HG02610 (cell line): ENCODE results near the gene PGM2L1.
"Not testable (repeated sequence)": the region's sequence is repeated elsewhere in the genome, so short reads cannot be mapped to it uniquely, and the experiment has no call there.

Experiments used
- ATAC-seq: cut with Tn5 transposase; IDR thresholded peaks from one replicate; pipeline ENCODE4 v1.9.1; 2021; ENCODE audit warnings: mild to moderate bottlenecking, moderate library complexity; ENCODE audit not compliant: unreplicated experiment

Gene PGM2L1

DNA sequence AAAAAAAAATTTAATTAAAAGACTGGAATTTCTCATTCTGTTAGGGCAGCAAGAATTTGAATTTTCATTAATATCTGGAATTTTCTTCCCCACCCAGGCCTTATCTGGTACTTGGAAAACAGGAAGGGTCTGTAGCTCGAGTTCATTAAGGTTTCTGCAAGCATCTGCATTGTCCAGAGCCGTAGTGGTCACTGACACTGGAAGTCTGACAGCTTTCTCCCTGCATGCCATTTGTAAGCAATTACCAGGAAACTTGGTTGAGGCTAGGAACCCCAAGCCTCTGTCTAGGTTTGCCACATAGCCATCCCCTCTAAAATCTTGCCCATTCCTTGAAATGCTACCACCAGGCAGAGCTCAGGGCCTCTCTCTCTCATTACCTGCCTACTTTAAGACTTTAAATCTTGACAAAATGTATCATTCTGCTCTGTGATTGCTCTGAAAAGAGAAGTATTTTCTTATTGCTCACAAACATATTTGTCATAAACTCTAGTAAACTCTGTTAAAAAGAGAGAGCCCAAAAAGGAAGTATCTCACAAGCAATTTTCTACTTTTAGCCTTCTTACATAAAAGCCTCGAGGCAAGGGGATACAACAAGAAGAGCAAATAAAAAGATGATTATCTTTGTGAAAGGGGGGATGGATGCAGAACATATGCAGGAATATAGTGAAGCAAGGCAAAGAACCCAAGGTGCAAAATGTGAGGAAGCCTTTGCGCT lies 5.5 kb upstream of the PGM2L1 start:
- ATAC-seq, result no peak

DNA sequence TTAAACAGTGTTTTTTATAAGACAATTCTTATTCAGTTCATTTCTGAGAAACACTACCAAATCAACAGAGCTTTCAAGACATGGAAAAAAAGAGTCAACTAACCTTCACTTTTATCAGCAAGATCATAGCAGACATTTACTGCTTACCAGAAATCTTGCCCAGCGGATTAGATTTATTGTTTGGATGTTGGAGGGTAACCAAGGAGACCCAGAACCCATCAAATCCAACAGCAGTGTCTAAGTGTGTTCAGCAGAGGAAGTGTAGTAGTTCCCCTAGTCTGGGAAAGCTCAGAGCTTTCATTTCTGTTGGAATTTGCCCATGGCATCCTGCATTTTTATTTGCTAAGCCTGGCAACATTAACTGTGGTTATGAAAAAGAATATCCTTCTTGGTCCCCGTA lies 2.4 kb upstream of the PGM2L1 start:
- no peak for ATAC-seq

DNA sequence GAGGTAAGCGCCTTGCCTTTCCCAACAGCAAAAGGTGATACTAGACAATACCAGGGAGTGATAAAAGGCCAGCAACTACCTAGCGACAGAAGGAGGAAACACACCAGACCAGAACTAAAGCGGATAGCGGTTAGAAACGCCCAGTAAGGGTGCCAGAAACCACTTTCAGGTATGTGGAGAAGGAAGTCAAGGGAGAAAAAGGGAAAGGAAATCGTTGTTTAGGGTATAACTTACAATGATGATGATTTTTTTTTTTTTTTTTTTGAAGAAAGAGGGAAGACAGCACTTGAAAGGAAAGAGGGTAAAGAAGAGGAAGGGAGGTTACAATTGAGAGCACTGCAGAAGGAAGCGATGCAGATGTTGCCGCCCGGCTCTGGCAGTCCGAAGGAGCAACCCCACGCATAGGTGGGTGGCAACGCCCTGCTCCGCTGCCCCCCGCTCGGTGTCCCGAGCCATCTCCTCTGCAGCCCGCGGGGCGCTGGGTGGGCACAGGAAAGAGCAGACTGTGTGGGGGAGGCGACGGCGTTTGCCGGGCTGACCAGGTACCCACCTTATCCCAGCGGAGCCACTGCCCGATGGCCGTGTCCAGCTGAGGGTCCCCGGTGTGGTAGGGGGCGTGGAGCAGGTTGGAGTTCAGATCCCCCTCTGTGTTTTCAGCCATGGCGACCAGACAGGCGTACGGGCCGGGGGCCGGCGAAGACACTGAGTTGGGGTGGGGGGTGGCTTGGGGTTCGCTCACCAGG lies 561 bp downstream of the PGM2L1 start:
- no peak for ATAC-seq

DNA sequence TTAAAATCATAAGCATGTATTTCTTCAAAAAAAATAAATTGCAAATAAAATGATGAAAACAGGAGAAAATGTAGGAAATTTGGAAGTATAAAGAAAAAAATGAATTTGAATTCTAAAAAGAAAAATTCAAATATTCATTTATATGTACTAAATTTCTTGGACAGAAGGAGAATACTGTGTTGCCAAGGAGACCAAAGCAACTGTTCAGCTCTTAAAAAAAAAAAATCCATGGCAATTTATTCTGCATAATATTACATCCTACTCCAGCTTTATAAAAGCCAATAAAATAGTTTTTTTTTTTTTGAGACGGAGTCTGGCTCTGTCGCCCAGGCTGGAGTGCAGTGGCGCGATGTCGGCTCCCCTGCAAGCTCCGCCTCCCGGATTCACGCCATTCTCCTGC lies 6.0 kb downstream of the PGM2L1 start:
- no peak for ATAC-seq

DNA sequence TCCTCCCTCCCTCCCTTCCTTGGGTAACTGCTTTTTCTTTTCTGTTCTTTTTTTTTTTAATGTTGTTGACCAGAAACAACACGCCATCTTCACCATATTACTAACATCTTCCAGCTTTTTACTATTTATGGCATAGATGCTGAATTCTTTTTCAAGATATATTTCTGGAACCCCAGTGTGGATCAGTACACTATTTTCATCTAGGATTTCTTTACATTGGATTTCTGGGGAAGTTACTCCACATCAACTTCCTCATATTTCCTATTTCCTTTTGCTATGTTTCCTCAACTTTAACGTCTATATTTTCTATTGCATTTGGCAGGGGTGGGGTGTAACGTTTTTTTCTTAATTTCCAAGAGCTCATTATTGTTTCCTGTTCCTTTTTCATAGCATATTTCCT lies 7.0 kb downstream of the PGM2L1 start:
- ATAC-seq, result no peak

DNA sequence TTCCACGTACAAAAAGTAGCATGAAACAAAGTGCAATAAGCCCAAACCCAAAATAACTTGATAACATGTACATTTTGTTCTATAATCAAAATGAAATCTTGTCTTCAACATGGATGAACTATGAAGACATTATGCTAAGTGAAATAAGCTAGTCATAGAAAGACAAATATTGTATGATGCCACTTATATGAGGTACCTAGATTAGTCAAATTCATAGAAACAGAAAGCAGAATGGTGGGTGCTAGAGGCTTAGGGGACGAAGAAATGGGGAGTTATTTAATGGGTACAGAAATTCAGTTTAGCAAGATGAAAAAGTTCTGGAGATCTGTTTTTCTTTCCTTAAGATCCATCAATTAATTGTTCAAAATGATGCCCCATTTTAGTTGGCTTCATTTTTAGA lies 7.5 kb downstream of the PGM2L1 start:
- no peak for ATAC-seq

DNA sequence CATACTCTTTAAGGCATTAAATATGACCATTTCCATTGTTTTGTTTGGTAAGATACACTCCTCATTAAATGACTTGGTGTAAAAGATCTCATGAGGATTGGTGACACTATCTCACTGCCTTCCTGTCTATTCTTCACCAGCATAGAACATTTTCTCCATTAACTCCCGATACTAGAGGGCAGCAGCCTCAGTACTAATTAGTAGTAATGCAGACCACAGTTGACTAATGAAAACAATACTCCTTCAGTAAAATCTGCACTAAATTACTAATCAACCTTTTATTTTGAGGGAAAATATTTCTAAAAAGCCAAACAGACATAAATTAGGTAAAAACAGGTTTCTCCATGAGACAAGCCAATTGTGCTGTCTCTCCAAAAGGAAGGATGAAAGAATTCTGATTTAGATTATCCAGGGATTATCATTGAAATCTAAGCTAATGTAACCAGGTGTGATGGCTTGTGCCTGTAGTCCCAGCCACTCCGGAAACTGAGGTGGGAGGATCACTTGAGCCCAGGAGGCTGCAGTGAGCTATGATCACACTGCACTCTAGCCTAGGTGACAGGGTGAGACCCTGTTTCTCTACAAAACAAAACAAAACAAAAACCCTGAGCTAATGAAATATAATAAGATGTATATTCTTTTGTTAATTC lies 9.4 kb downstream of the PGM2L1 start:
- ATAC-seq, result no peak

DNA sequence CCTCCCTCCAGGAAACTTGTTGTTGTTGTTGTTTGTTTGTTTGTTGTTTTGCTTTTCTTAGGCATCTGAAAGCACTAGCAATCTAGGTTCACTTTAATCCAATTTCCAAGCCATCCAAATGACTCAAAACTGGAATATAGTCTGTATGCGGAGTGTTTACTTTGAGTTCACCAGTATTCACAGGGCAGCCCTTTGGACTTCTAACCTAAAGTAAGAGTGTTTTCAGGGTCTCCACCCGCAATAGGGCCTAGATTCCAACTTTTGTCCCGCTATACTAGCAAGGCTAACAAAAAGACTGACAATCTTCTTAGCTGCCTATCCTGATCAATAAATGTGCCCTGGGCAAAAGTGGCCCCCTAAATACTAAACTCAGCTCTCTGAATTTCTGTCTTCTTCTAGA lies 13.6 kb downstream of the PGM2L1 start:
- no peak for ATAC-seq

DNA sequence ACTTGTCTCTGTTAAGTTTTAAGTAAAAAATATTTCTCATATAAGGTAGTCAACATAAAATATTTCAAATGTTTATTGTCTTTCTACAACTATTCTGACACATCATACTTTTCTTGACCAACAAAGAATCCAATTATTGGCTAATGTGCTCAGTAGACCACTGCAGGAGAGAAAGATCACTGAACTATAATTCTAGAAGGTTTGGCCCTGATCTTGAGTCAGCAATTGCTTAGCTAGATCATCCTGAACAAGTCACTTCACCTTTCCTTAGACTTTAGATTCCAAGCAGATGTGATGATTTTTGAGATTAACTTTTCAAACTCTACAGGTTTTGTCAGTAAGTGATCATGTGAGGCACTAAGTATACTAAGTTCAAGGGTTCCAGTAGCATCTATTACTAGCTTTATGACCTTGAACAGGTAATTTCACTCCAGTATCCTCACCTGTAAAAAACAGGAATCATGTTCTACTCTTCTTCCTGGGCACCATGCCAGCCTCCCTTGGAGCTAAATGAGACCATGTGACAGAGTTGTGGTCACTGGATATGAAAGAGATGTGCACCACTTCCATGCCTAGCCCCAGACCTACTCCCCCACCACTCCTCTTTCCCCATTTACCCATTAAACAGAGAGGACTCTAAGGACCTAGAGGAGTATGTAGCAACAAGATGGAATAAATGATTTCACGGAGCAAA lies 17.3 kb downstream of the PGM2L1 start:
- ATAC-seq, result no peak

DNA sequence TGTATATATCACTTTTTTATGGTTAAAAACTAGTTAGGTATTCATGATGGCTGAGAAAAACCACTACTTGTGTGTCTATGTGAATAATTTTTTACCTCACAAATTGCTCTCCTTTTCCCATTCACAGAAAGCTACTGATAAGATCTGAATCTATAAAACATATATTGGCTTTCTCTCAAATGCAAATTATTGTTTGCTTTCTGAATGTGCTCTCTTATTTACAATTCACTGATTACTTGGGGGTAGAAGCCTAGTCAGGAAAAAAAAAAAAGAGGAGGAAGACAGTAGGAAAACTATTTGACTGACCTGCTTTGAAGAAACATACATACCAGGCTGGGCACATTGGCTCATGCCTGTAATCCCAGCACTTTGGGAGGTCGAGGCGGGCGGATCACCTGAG lies 20.5 kb downstream of the PGM2L1 start:
- no peak for ATAC-seq

DNA sequence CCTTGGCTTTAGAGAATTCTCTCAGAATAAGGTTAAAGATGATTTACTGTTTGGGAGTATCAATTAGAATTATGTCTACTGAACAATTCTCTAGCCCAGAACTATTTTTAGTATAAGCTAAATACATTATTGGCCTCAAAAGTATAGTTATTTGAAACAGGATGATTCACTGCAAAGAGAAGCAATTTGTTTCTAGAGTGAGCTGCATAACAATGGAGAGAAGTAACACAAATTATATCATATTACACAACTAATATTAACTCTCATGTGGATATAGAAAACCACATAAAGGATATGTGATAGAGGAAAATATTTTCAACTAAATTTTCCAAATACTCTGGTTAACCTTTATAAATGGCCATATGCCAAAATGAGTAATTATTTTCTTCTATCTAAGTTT lies 24.9 kb downstream of the PGM2L1 start:
- ATAC-seq, result no peak

DNA sequence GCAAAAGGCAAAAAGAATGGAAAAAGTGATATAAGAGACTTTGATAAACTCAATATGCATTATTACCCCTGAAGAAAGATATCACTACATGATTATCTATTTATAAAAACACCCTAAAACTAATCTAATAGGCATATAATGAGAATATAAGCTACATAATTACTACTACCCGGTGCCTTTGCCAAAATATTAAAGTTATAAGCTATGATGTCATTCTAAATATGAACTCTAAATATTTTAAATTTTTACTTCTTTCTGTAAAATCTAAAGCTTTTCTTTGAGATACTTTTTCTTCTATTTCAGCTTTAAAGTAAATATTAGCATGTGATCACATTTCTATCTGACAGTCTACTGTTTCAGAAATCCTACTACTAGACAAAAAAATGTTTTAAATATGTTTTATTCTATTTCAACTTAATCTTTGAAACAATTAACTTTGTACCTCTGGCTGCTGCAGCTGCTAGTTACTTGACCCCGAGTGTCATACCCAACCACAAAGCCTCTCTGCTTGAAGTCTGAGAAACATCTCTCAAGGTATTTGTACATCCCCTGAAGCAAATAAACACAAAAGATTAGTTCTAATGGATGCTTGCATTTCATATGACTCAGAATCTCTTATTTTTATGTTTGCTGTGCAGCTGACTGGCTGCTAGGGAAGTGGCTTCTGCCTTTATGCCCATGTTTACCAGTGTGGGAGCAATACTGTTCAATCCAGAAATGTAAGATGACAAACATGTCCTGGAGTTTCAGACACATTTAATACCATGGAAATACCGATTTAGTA lies 26.8 kb downstream of the PGM2L1 start:
- ATAC-seq, result no peak

DNA sequence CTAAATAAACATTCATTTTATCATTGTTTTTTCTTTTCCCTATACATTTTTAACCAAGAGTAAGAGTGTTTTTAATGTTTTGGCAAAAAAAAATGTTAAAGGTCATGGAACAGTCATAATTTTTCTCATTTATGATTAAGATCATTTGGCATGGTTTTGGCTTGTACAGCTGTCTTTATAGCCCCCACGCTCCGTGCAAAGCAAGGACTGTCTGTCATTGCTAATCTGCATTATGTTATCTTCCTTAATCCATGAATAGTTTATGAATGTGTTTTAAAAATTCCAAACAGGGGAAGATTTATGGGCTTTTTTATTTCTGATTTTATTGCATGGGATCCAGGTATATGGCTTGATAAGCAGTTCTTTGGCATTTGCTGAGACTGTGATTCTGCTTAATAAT lies 28.1 kb downstream of the PGM2L1 start:
- ATAC-seq, result no peak

DNA sequence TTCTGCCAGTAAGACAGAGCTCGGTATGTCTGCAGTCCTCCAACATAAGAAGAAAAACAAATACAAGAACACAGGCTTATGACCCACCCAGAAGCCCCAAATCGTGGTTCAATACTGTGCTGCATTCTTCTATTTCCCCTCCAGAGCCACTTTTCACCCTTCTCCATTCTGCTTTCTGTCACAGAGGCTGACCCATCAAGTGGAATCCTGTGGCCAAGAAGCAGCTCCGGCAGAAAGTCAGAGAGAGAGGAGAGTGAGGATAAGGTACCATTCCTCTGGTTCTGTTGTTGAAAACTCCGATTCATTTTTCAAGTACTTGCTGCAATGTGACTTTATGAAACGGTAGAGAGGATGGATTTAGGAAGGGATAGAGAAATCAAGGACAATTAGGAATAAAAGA lies 30.4 kb downstream of the PGM2L1 start:
- no peak for ATAC-seq

DNA sequence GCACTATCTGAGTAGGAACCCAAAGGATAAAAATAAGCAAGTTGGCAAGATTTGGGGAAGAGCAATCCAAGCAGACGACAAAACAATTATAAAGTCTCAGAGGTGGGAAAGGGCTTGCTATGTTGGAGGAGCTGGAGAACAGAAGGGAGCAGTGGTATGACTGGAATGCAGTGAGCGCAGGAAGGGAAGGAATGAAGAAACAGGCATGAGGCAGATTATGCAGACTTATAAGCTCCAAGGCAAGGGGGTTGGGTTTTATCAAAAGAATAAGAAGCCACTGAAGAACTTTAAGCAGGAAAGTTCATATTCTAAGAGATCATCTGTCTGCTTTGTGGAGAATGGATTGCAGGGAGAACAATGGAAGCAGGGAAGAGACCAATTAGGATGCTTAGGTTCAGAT lies 31.7 kb downstream of the PGM2L1 start:
- ATAC-seq, result no peak

DNA sequence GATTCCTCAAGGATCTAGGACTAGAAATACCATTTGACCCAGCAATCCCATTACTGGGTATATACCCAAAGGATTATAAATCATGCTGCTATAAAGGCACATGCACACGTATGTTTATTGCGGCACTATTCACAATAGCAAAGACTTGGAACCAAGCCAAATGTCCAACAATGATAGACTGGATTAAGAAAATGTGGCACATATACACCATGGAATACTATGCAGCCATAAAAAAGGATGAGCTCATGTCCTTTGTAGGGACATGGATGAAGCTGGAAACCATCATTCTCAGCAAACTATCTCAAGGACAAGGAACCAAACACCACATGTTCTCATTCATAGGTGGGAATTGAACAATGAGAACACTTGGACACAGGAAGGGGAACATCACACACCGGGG lies 32.4 kb downstream of the PGM2L1 start:
- not testable (repeated sequence) for ATAC-seq

DNA sequence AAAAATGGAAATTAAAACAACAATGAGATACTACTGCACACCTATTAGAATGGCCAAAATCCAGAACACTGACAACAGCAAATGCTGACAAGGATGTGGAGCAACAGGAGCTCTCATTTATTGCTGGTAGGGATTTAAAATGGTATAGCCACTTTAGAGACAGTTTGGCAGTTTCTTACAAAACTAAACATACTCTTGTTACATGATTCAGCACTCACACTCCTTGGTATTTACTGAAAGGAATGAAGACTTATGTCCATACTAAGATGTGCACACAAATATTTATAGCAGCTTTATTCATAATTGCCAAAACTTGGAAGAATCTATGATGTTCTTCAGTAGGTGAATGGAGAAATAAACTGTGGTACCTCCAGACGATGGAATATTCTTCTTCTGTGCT lies 40.8 kb downstream of the PGM2L1 start:
- ATAC-seq, result no peak

DNA sequence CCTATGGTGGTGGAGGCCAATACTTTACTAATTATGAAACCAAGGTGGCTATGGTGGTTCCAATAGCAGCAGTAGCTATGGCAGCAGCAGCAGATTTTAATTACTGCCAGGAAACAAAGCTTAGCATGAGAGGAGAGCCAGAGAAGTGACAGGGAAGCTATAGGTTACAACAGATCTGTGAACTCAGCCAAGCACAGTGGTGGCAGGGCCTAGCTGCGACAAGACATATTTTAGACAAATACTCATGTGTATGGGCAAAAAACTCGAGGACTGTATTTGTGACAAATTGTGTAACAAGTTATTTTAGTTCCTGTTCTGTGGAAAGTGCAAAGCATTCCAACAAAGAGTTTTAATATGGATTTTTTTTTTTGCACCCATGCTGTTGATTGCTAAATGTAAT lies 42.6 kb downstream of the PGM2L1 start:
- ATAC-seq, result no peak

DNA sequence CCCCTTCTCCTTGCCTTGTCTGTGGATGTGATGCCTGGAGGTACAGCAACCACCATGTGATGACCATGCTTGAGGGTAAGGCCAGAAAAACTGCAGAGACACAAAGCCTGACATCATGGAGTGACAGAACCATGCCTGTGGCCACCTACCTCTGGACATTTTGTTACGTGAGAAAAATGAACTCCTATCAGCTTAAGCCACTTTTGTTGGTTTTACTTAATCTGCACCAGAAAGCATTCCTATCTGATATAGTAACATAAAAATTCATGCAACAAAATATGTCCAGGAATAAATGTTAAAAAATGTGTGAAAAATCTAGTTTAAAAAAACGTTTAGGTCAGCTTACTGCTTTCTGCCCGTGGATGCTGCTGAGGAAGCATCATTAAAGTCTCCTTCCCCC lies 44.2 kb downstream of the PGM2L1 start:
- ATAC-seq, result no peak

DNA sequence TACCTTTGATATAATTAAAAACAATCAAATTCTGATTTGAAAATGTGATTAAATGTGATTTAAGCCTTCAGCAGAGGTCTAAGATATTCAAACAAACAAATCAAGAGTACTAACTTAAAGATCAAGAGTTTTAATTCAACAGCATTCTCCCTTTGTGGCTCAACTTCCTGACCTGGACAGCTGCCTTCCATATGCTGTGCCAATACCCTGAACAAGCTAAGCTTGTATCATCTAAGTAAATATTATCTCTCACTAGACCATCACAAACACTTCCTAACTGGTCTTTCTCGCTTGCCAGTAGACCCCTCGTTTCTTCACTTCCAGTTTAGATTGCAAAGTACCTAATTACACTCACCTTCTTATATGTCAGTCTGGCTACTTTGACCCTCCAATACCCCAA lies 50.9 kb downstream of the PGM2L1 start:
- ATAC-seq, result no peak

DNA sequence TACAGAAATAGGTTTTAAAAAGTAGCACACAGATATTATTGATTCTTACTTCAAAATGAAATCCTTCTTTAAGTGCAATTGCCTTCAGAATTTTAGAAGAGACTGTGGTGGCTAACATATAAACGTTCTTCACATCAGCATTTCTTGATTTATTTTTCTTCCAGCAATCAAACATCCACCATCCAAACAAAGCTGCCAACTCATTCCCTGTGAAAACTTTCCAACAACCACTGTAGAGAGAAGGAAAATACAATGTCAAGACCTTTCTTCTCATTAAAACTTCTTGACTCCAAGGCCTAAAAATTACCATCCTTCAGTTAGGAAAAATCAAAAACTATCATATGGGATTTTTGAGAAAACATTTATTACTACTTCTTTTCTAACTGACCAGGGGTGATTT lies 52.8 kb downstream of the PGM2L1 start:
- ATAC-seq, result no peak
